ENCODE data around the gene ZCCHC9.
A peak's percentile ranks its signal among the peaks of the same experiment; 100 is the strongest.
"Not testable (repeated sequence)": the region's sequence is repeated elsewhere in the genome, so short reads cannot be mapped to it uniquely, and the experiment has no call there.

The ZCCHC9 gene

GRCh38 chr5:81301271-81302015, at the start of gene ZCCHC9:
Gene ZCCHC9 (plus strand): TSS chr5:81301587. CDS start chr5:81304758, 3,171 bp downstream.
- TF ChIP-seq EZH2 (IDR thresholded peaks at IDR 0.05) = no peak
- TF ChIP-seq POLR2AphosphoS5 (IDR thresholded peaks at IDR 0.05; ENCODE audit: borderline replicate concordance, low read depth, low read length) = peak; percentile 97
- peak; percentile 85 for TF ChIP-seq FOXP2 (optimal IDR thresholded peaks at IDR 0.05; ENCODE audit: control extremely low read depth, extremely low read length, insufficient read depth)
- Histone ChIP-seq H3K9me3 (ENCODE audit: low read depth, low read length) (no peaks in the 10 kb centered on the region), H3K4me3 (peak within 1 kb of the TSS; percentile 94), H3K9ac (ENCODE audit: insufficient read length) (peak within 1 kb of the TSS; percentile 92), H3K36me3 (ENCODE audit: insufficient read depth, low read length) (peaks cover 4% of the 10 kb centered on the region), H3K27ac (peak within 1 kb of the TSS; percentile 67)
- peak; percentile 79 for DNase-seq (ENCODE audit: low read depth, low spot score)

GRCh38 chr5:81251922-81252321, 49.5 kb upstream of the ZCCHC9 start:
- Histone ChIP-seq H3K9ac (ENCODE audit: insufficient read length) (no peak overlapping the region), H3K27ac (no peak overlapping the region), H3K36me3 (ENCODE audit: insufficient read depth, low read length) (0 out of 2 replicates have a peak, but pooled peaks cover 9% of the 10 kb centered on the region), H3K9me3 (ENCODE audit: low read depth, low read length) (no peaks in the 10 kb centered on the region), H3K4me3 (no peak overlapping the region)
- no peak for DNase-seq (ENCODE audit: low read depth, low spot score)
- TF ChIP-seq EZH2 (IDR thresholded peaks at IDR 0.05) (no peak), POLR2AphosphoS5 (IDR thresholded peaks at IDR 0.05; ENCODE audit: borderline replicate concordance, low read depth, low read length) (no peak), FOXP2 (optimal IDR thresholded peaks at IDR 0.05; ENCODE audit: control extremely low read depth, extremely low read length, insufficient read depth) (no peak)

DNA sequence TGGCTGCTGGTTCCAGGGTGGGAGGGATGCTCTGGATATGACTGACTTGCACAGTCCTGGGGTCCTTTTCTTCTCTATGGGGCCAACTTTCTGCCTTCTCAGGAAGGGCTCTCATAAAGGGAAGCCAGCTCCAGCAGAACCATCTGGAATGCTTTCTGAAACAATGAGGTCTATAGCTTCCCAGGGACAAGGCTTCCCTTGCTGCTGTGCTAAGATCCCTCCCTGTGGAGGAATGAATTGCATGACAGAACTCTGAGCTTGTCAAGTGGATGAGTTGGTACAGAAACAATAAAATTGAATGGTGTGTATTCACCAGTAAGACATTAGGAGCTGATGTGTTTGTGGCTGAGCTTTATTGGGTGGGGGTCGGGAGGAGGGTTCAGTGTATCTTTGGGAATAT, 48.5 kb upstream of the ZCCHC9 start:
- no peak overlapping the region for H3K27ac ChIP-seq
- H3K9me3 ChIP-seq (ENCODE audit: low read depth, low read length) = no peaks in the 10 kb centered on the region
- no peak for DNase-seq (ENCODE audit: low read depth, low spot score)
- H3K36me3 ChIP-seq (ENCODE audit: insufficient read depth, low read length) = 0 out of 2 replicates have a peak, but pooled peaks cover 9% of the 10 kb centered on the region
- H3K9ac ChIP-seq (ENCODE audit: insufficient read length) = no peak overlapping the region
- no peak overlapping the region for H3K4me3 ChIP-seq
- TF ChIP-seq EZH2 (IDR thresholded peaks at IDR 0.05) = no peak

DNA sequence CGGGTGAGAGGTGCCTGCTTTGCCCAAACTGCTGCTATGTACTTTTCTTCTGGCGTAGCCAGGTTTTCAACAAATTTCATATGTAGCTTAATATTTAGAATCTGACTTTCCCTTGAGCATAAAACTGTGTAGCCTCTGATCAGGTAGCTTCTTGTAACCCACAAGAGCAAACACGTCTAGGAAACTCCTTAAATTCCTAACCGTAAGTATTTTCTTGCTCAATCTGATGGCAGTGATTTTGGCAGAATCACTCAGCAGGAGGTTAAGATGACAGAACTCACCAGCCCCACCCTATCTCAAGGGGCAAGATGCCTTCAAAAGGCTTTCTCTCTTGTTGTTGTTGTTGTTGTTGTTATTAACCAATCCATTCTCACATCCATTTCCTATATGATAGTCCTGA, 47.5 kb upstream of the ZCCHC9 start:
- no peak overlapping the region for H3K4me3 ChIP-seq
- H3K36me3 ChIP-seq (ENCODE audit: insufficient read depth, low read length) = 0 out of 2 replicates have a peak, but pooled peaks cover 9% of the 10 kb centered on the region
- TF ChIP-seq POLR2AphosphoS5 (IDR thresholded peaks at IDR 0.05; ENCODE audit: borderline replicate concordance, low read depth, low read length) (no peak), FOXP2 (optimal IDR thresholded peaks at IDR 0.05; ENCODE audit: control extremely low read depth, extremely low read length, insufficient read depth) (no peak), EZH2 (IDR thresholded peaks at IDR 0.05) (no peak)
- DNase-seq (ENCODE audit: low read depth, low spot score) = no peak
- H3K9me3 ChIP-seq (ENCODE audit: low read depth, low read length) = no peaks in the 10 kb centered on the region
- H3K27ac ChIP-seq = no peak overlapping the region
- no peak overlapping the region for H3K9ac ChIP-seq (ENCODE audit: insufficient read length)

GRCh38 chr5:81254886-81255559, 46.4 kb upstream of the ZCCHC9 start:
- no peak overlapping the region for H3K4me3 ChIP-seq
- 0 out of 2 replicates have a peak, but pooled peaks cover 7% of the 10 kb centered on the region for H3K36me3 ChIP-seq (ENCODE audit: insufficient read depth, low read length)
- H3K9me3 ChIP-seq (ENCODE audit: low read depth, low read length) = no peaks in the 10 kb centered on the region
- no peak for DNase-seq (ENCODE audit: low read depth, low spot score)
- no peak overlapping the region for H3K27ac ChIP-seq
- H3K9ac ChIP-seq (ENCODE audit: insufficient read length) = no peak overlapping the region
- no peak for TF ChIP-seq POLR2AphosphoS5 (IDR thresholded peaks at IDR 0.05; ENCODE audit: borderline replicate concordance, low read depth, low read length)
- TF ChIP-seq EZH2 (IDR thresholded peaks at IDR 0.05) = no peak
- no peak for TF ChIP-seq FOXP2 (optimal IDR thresholded peaks at IDR 0.05; ENCODE audit: control extremely low read depth, extremely low read length, insufficient read depth)

GRCh38 chr5:81256766-81257165, 44.6 kb upstream of the ZCCHC9 start:
- Histone ChIP-seq H3K9me3 (ENCODE audit: low read depth, low read length) (no peaks in the 10 kb centered on the region), H3K4me3 (no peak overlapping the region), H3K9ac (ENCODE audit: insufficient read length) (no peak overlapping the region), H3K36me3 (ENCODE audit: insufficient read depth, low read length) (no peaks in the 10 kb centered on the region), H3K27ac (no peak overlapping the region)
- no peak for DNase-seq (ENCODE audit: low read depth, low spot score)
- no peak for TF ChIP-seq EZH2 (IDR thresholded peaks at IDR 0.05)
- no peak for TF ChIP-seq FOXP2 (optimal IDR thresholded peaks at IDR 0.05; ENCODE audit: control extremely low read depth, extremely low read length, insufficient read depth)
- no peak for TF ChIP-seq POLR2AphosphoS5 (IDR thresholded peaks at IDR 0.05; ENCODE audit: borderline replicate concordance, low read depth, low read length)

GRCh38 chr5:81262796-81263195, 38.6 kb upstream of the ZCCHC9 start:
- not testable (repeated sequence) for H3K27ac ChIP-seq; H3K9ac ChIP-seq (ENCODE audit: insufficient read length); DNase-seq (ENCODE audit: low read depth, low spot score); H3K4me3 ChIP-seq; H3K9me3 ChIP-seq (ENCODE audit: low read depth, low read length); H3K36me3 ChIP-seq (ENCODE audit: insufficient read depth, low read length)

DNA sequence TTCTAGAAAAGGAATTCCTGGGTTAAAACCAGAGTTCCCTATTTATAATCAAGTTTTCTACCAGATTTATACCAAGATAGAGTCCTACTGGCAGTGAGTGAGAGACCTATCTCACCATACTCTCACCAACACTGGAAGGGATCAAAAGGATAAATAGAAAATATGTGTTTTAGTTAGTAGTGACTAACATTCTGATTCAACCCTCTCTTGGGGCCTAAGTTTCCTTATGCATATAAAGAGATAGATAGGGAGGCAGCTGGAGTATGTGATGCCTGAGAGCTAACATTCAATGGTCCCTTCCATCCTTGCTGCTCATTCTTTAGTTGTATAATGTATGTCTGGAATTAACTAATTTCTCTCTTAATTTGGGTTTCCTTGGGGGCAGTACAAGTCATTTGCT, 36.3 kb upstream of the ZCCHC9 start:
- Histone ChIP-seq H3K27ac (no peak overlapping the region), H3K4me3 (no peak overlapping the region), H3K9me3 (ENCODE audit: low read depth, low read length) (no peaks in the 10 kb centered on the region), H3K36me3 (ENCODE audit: insufficient read depth, low read length) (no peaks in the 10 kb centered on the region), H3K9ac (ENCODE audit: insufficient read length) (no peak overlapping the region)
- no peak for TF ChIP-seq FOXP2 (optimal IDR thresholded peaks at IDR 0.05; ENCODE audit: control extremely low read depth, extremely low read length, insufficient read depth)
- TF ChIP-seq POLR2AphosphoS5 (IDR thresholded peaks at IDR 0.05; ENCODE audit: borderline replicate concordance, low read depth, low read length) = no peak
- no peak for TF ChIP-seq EZH2 (IDR thresholded peaks at IDR 0.05)
- DNase-seq (ENCODE audit: low read depth, low spot score) = no peak

All from SK-N-MC (cell line).